ENCODE data around the gene MPST.

Gene MPST

DNA sequence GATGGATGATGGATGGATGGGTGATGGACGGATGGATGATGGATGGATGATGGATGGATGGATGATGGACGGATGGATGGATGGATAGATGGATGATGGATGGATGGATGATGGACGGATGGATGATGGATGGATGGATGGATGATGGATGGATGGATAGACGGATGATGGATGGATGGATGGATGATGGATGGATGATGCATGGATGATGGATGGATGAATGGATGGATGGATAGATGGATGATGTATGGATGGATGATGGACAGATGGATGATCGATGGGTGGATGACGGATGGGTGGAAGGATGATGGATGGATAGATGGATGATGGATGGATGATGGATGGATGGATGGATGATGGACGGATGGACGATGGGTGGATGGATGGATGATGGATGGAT, 53.1 kb downstream of the MPST start:
- no peak overlapping the region for H3K4me2 ChIP-seq (ENCODE audit: low read depth, low read length, poor library complexity, severe bottlenecking)
- H4K20me1 ChIP-seq (ENCODE audit: insufficient read depth, low read length, poor library complexity, severe bottlenecking), result no peaks in the 10 kb centered on the region
- H3F3A ChIP-seq (ENCODE audit: low read depth), result no peaks in the 10 kb centered on the region
- no peak overlapping the region for H3K4me3 ChIP-seq (ENCODE audit: low read length, poor library complexity, severe bottlenecking)
- no peaks in the 10 kb centered on the region for H3K4me1 ChIP-seq (ENCODE audit: insufficient read depth, low read length, poor library complexity, severe bottlenecking)
- H2AFZ ChIP-seq (ENCODE audit: low read length), result no peak overlapping the region
- H3K27me3 ChIP-seq (ENCODE audit: insufficient read depth, low read length, poor library complexity, severe bottlenecking), result no peaks in the 10 kb centered on the region
- H3K9me3 ChIP-seq (ENCODE audit: insufficient read depth, low read depth, low read length), result no peaks in the 10 kb centered on the region
- no peaks in the 10 kb centered on the region for H3K79me2 ChIP-seq (ENCODE audit: insufficient read depth, low read length)
- TF ChIP-seq, protein P1, sequence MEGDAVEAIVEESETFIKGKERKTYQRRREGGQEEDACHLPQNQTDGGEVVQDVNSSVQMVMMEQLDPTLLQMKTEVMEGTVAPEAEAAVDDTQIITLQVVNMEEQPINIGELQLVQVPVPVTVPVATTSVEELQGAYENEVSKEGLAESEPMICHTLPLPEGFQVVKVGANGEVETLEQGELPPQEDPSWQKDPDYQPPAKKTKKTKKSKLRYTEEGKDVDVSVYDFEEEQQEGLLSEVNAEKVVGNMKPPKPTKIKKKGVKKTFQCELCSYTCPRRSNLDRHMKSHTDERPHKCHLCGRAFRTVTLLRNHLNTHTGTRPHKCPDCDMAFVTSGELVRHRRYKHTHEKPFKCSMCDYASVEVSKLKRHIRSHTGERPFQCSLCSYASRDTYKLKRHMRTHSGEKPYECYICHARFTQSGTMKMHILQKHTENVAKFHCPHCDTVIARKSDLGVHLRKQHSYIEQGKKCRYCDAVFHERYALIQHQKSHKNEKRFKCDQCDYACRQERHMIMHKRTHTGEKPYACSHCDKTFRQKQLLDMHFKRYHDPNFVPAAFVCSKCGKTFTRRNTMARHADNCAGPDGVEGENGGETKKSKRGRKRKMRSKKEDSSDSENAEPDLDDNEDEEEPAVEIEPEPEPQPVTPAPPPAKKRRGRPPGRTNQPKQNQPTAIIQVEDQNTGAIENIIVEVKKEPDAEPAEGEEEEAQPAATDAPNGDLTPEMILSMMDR (conservative IDR thresholded peaks at IDR 0.05; ENCODE audit: low read length), result no peak
- TF ChIP-seq EZH2phosphoT487 (IDR thresholded peaks at IDR 0.05; ENCODE audit: borderline replicate concordance), result no peak
- no peak overlapping the region for H3K9ac ChIP-seq (ENCODE audit: low read depth, low read length, poor library complexity, severe bottlenecking)
- H3K9me2 ChIP-seq (replicated peaks; ENCODE audit: low read depth, low read length), result no peaks in the 10 kb centered on the region
- no peaks in the 10 kb centered on the region for H3K36me3 ChIP-seq (ENCODE audit: insufficient read depth, low read length)

DNA sequence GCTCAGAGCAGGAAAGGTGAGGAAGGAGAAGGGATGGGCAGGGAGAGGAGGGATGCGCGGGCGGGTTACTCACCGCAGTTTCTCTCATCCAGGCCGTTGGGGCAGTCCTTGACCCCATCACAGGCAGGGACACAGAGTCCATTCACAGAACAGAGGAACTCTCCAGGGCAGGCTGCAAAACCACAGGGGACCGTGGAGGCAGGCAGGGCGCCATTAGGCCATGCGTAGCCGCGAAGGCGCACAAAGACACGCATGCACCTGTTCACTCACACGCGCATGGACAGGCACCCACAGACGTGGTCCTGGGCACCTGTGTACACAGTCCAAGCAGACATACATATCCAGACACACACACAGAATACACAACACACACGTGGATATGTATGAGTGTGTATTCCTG, 55.0 kb downstream of the MPST start:
- Histone ChIP-seq H3K27me3 (ENCODE audit: insufficient read depth, low read length, poor library complexity, severe bottlenecking) (no peaks in the 10 kb centered on the region), H3K4me3 (ENCODE audit: low read length, poor library complexity, severe bottlenecking) (no peak overlapping the region), H3K4me1 (ENCODE audit: insufficient read depth, low read length, poor library complexity, severe bottlenecking) (peaks cover 13% of the 10 kb centered on the region), H3K79me2 (ENCODE audit: insufficient read depth, low read length) (no peaks in the 10 kb centered on the region), H3K9me3 (ENCODE audit: insufficient read depth, low read depth, low read length) (no peaks in the 10 kb centered on the region), H2AFZ (ENCODE audit: low read length) (no peak overlapping the region), H3K9me2 (replicated peaks; ENCODE audit: low read depth, low read length) (no peaks in the 10 kb centered on the region), H3F3A (ENCODE audit: low read depth) (no peaks in the 10 kb centered on the region), H3K4me2 (ENCODE audit: low read depth, low read length, poor library complexity, severe bottlenecking) (no peak overlapping the region), H3K9ac (ENCODE audit: low read depth, low read length, poor library complexity, severe bottlenecking) (no peak overlapping the region), H4K20me1 (ENCODE audit: insufficient read depth, low read length, poor library complexity, severe bottlenecking) (no peaks in the 10 kb centered on the region), H3K36me3 (ENCODE audit: insufficient read depth, low read length) (no peaks in the 10 kb centered on the region)
- TF ChIP-seq EZH2phosphoT487 (IDR thresholded peaks at IDR 0.05; ENCODE audit: borderline replicate concordance), result no peak
- TF ChIP-seq, protein P1 (conservative IDR thresholded peaks at IDR 0.05; ENCODE audit: low read length), result no peak

DNA sequence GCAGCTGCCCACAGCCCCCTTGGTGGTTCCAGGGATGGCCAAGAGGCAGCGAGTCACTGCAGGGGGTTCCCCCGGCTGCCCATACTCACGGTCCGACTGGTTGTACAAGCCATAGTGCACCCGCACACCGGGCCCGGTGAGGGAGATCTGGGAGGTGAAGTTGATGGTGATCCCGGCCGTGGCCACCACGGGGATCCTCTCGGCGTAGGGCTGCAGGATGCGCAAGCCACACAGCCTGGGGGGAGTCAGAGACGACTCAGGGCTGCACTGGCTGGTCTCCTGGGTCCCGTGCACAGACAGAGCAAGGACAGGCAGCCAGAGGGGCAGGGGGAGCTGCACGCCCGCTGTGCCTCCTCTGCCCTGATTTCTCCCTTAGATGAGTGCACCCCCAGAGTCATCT, 55.5 kb downstream of the MPST start:
- H3K27me3 ChIP-seq (ENCODE audit: insufficient read depth, low read length, poor library complexity, severe bottlenecking), result no peaks in the 10 kb centered on the region
- no peaks in the 10 kb centered on the region for H3K9me2 ChIP-seq (replicated peaks; ENCODE audit: low read depth, low read length)
- H3K9ac ChIP-seq (ENCODE audit: low read depth, low read length, poor library complexity, severe bottlenecking), result no peak overlapping the region
- no peak overlapping the region for H3K4me2 ChIP-seq (ENCODE audit: low read depth, low read length, poor library complexity, severe bottlenecking)
- H3F3A ChIP-seq (ENCODE audit: low read depth), result no peaks in the 10 kb centered on the region
- H4K20me1 ChIP-seq (ENCODE audit: insufficient read depth, low read length, poor library complexity, severe bottlenecking), result no peaks in the 10 kb centered on the region
- peaks cover 18% of the 10 kb centered on the region for H3K4me1 ChIP-seq (ENCODE audit: insufficient read depth, low read length, poor library complexity, severe bottlenecking)
- no peaks in the 10 kb centered on the region for H3K36me3 ChIP-seq (ENCODE audit: insufficient read depth, low read length)
- no peak overlapping the region for H2AFZ ChIP-seq (ENCODE audit: low read length)
- no peak for TF ChIP-seq EZH2phosphoT487 (IDR thresholded peaks at IDR 0.05; ENCODE audit: borderline replicate concordance)
- TF ChIP-seq, protein P1 (conservative IDR thresholded peaks at IDR 0.05; ENCODE audit: low read length), result no peak
- H3K9me3 ChIP-seq (ENCODE audit: insufficient read depth, low read depth, low read length), result no peaks in the 10 kb centered on the region
- H3K79me2 ChIP-seq (ENCODE audit: insufficient read depth, low read length), result no peaks in the 10 kb centered on the region
- H3K4me3 ChIP-seq (ENCODE audit: low read length, poor library complexity, severe bottlenecking), result no peak overlapping the region

Data from Loucy (cell line).